ENCODE results near the gene TUBG2. TPM values are rescaled to one million over a fixed set of nuclear protein-coding genes. Genes with fewer than 3 reads are reported as not detected.
"Not testable (repeated sequence)": the region's sequence is repeated elsewhere in the genome, so short reads cannot be mapped to it uniquely, and the experiment has no call there.

The TUBG2 gene
- total RNA-seq, 1 experiment from 2014 or later = 20.4 TPM

DNA sequence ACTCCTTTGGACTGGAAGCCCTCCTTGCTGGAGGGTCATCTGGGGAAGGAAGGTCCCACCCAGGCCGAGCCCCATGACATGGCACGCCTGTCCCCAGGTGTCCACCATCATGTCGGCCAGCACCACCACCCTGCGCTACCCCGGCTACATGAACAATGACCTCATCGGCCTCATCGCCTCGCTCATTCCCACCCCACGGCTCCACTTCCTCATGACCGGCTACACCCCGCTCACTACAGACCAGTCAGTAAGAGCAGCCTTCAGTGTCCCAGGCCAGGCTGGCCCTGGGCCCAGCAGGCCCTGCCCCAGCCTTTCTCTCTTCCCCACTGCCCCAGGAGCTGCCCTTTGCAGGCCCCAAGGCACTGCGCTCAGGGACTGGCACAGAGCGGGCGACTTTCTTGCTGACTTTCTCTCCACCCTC lies 6.5 kb downstream of the TUBG2 start:
- H2BK120ac ChIP-seq (ENCODE audit: low read depth, low read length, poor library complexity, severe bottlenecking) = no peak overlapping the region
- H2BK20ac ChIP-seq (ENCODE audit: low read depth, low read length, poor library complexity, severe bottlenecking) = no peak overlapping the region
- no peak overlapping the region for H3K23ac ChIP-seq (ENCODE audit: insufficient read length, low read depth, low read length)
- H3K4me1 ChIP-seq (ENCODE audit: insufficient read depth, low read length) = peaks cover 2% of the 10 kb centered on the region; the same call in 1 of the 2 replicates
- no peak overlapping the region for H2BK12ac ChIP-seq (ENCODE audit: insufficient read length, low read depth, low read length)
- H3K4me2 ChIP-seq (ENCODE audit: insufficient read depth, insufficient read length, low read length) = no peak overlapping the region
- no peak overlapping the region for H3K27ac ChIP-seq (ENCODE audit: insufficient read length, low read depth, low read length)
- no CpG with 5 or more reads among the region's 14 CpGs for WGBS (ENCODE audit: extremely low coverage, insufficient read length, low lambda C conversion rate)
- H2BK15ac ChIP-seq (ENCODE audit: low read depth, low read length) = no peak overlapping the region
- H2AFZ ChIP-seq (ENCODE audit: low read length) = no peak overlapping the region
- TF ChIP-seq, protein P1, sequence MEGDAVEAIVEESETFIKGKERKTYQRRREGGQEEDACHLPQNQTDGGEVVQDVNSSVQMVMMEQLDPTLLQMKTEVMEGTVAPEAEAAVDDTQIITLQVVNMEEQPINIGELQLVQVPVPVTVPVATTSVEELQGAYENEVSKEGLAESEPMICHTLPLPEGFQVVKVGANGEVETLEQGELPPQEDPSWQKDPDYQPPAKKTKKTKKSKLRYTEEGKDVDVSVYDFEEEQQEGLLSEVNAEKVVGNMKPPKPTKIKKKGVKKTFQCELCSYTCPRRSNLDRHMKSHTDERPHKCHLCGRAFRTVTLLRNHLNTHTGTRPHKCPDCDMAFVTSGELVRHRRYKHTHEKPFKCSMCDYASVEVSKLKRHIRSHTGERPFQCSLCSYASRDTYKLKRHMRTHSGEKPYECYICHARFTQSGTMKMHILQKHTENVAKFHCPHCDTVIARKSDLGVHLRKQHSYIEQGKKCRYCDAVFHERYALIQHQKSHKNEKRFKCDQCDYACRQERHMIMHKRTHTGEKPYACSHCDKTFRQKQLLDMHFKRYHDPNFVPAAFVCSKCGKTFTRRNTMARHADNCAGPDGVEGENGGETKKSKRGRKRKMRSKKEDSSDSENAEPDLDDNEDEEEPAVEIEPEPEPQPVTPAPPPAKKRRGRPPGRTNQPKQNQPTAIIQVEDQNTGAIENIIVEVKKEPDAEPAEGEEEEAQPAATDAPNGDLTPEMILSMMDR (conservative IDR thresholded peaks at IDR 0.05) = no peak
- H3K14ac ChIP-seq (ENCODE audit: insufficient read depth, low read length) = no peak overlapping the region
- H3K79me2 ChIP-seq (ENCODE audit: insufficient read depth, low read length) = no peaks in the 10 kb centered on the region
- H3K36me3 Mint-ChIP-seq (ENCODE audit: insufficient read depth in 1 of 3, low read depth in 3 of 3) = peaks cover 21 to 70% (median 53%) of the 10 kb centered on the region in 3 experiments
- no peak overlapping the region for H3K4ac ChIP-seq (ENCODE audit: low read depth, low read length)
- H3K27ac Mint-ChIP-seq = peak overlapping the region in 1 of 3 experiments; percentile 60; a peak in 1 of 7 replicates
- H4K91ac ChIP-seq (ENCODE audit: insufficient read length, low read depth, low read length) = no peak overlapping the region
- no peak overlapping the region; a peak in 1 of 5 replicates for H3K4me3 Mint-ChIP-seq
- H3K27me3 Mint-ChIP-seq (ENCODE audit: low read depth) = no peaks in the 10 kb centered on the region
- no peaks in the 10 kb centered on the region for H3K79me1 ChIP-seq (ENCODE audit: insufficient read depth, low read depth, low read length, poor library complexity, severe bottlenecking)
- H3K56ac ChIP-seq (ENCODE audit: insufficient read length, low read depth, low read length) = no peak overlapping the region
- no peak overlapping the region for H3K9ac ChIP-seq (ENCODE audit: extremely low read depth, insufficient read length, low read length)
- H3T11ph ChIP-seq (ENCODE audit: low read length) = no peak overlapping the region
- peaks cover 17 to 22% of the 10 kb centered on the region in 2 experiments for H3K4me1 Mint-ChIP-seq
- no peaks in the 10 kb centered on the region for H3K9me3 Mint-ChIP-seq
- H4K8ac ChIP-seq (replicated peaks; ENCODE audit: insufficient read length, low read depth, low read length) = no peak overlapping the region
- no peak overlapping the region for H3K18ac ChIP-seq (ENCODE audit: insufficient read length, low read depth, low read length)
- no peak overlapping the region for H2AK5ac ChIP-seq (ENCODE audit: insufficient read length, low read length)
- no peak overlapping the region for H2BK5ac ChIP-seq (ENCODE audit: insufficient read length, low read length)
- H3K27me3 ChIP-seq (ENCODE audit: insufficient read depth, low read length) = no peaks in the 10 kb centered on the region
- no peak overlapping the region for H4K5ac ChIP-seq (ENCODE audit: insufficient read length, low read depth, low read length)
- DNase-seq = no peak
- H4K20me1 ChIP-seq (ENCODE audit: control insufficient read depth, insufficient read depth, insufficient read length) = no peaks in the 10 kb centered on the region
- peaks cover 9% of the 10 kb centered on the region for H3K23me2 ChIP-seq (ENCODE audit: insufficient read length, low read depth, low read length, poor library complexity, severe bottlenecking)
- no peaks in the 10 kb centered on the region for H3K9me3 ChIP-seq (ENCODE audit: control insufficient read depth, low read depth, low read length)

DNA sequence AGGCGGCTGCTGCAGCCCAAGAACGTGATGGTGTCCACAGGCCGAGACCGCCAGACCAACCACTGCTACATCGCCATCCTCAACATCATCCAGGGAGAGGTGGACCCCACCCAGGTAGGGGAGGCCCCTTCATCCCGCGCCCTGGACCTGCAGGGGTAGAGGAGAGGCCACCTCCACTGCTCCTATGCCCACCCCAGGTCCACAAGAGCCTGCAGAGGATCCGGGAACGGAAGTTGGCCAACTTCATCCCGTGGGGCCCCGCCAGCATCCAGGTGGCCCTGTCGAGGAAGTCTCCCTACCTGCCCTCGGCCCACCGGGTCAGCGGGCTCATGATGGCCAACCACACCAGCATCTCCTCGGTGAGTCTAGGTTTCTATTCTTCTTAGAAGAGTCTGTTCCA lies 7.0 kb downstream of the TUBG2 start:
- H3K56ac ChIP-seq (ENCODE audit: insufficient read length, low read depth, low read length); H3K79me2 ChIP-seq (ENCODE audit: insufficient read depth, low read length); H2BK12ac ChIP-seq (ENCODE audit: insufficient read length, low read depth, low read length); H3K9me3 ChIP-seq (ENCODE audit: control insufficient read depth, low read depth, low read length); H2BK5ac ChIP-seq (ENCODE audit: insufficient read length, low read length); DNase-seq; H4K91ac ChIP-seq (ENCODE audit: insufficient read length, low read depth, low read length); H2AFZ ChIP-seq (ENCODE audit: low read length); H3T11ph ChIP-seq (ENCODE audit: low read length); H2AK5ac ChIP-seq (ENCODE audit: insufficient read length, low read length); H3K4me3 Mint-ChIP-seq; H4K20me1 ChIP-seq (ENCODE audit: control insufficient read depth, insufficient read depth, insufficient read length); H3K4ac ChIP-seq (ENCODE audit: low read depth, low read length); H3K27ac ChIP-seq (ENCODE audit: insufficient read length, low read depth, low read length); H3K27ac Mint-ChIP-seq; H3K4me1 ChIP-seq (ENCODE audit: insufficient read depth, low read length); H2BK20ac ChIP-seq (ENCODE audit: low read depth, low read length, poor library complexity, severe bottlenecking); H4K8ac ChIP-seq (replicated peaks; ENCODE audit: insufficient read length, low read depth, low read length); H3K4me2 ChIP-seq (ENCODE audit: insufficient read depth, insufficient read length, low read length); H3K23ac ChIP-seq (ENCODE audit: insufficient read length, low read depth, low read length); H3K27me3 ChIP-seq (ENCODE audit: insufficient read depth, low read length); H3K79me1 ChIP-seq (ENCODE audit: insufficient read depth, low read depth, low read length, poor library complexity, severe bottlenecking); H3K9me3 Mint-ChIP-seq; H3K23me2 ChIP-seq (ENCODE audit: insufficient read length, low read depth, low read length, poor library complexity, severe bottlenecking); H4K5ac ChIP-seq (ENCODE audit: insufficient read length, low read depth, low read length); H3K27me3 Mint-ChIP-seq (ENCODE audit: low read depth); H2BK120ac ChIP-seq (ENCODE audit: low read depth, low read length, poor library complexity, severe bottlenecking); H2BK15ac ChIP-seq (ENCODE audit: low read depth, low read length); H3K18ac ChIP-seq (ENCODE audit: insufficient read length, low read depth, low read length); H3K14ac ChIP-seq (ENCODE audit: insufficient read depth, low read length); H3K9ac ChIP-seq (ENCODE audit: extremely low read depth, insufficient read length, low read length): not testable (repeated sequence)
- H3K36me3 Mint-ChIP-seq (ENCODE audit: insufficient read depth in 1 of 3, low read depth in 3 of 3) = peaks cover 21 to 73% (median 56%) of the 10 kb centered on the region in 3 experiments
- WGBS (ENCODE audit: extremely low coverage, insufficient read length, low lambda C conversion rate) = no CpG with 5 or more reads among the region's 16 CpGs
- peaks cover 16 to 26% of the 10 kb centered on the region in 2 experiments for H3K4me1 Mint-ChIP-seq

Data from H9 (cell line).